Superior temporal gyrus (tissue), 1 donor: ENCODE data around the gene CYP27A1.
"Not testable (repeated sequence)": the region's sequence is repeated elsewhere in the genome, so short reads cannot be mapped to it uniquely, and the experiment has no call there.

Experiments used
- DNase-seq: peaks from one replicate; pipeline ENCODE4 v3.0.0-alpha.2; 2016; ENCODE audit errors: extremely low spot score

The CYP27A1 gene

GRCh38 chr2:218781691-218782527 lies at the start of gene CYP27A1:
CYP27A1 (plus strand) TSS chr2:218782147; CDS start chr2:218782183, 36 bp downstream.
- DNase-seq, result peak; percentile 68

GRCh38 chr2:218732761-218733158 lies 49.2 kb upstream of the CYP27A1 start:
- DNase-seq, result no peak

- no peak for DNase-seq
Measured at GRCh38 chr2:218733171-218734021, 48.6 kb upstream of the CYP27A1 start.

- no peak for DNase-seq
Measured at GRCh38 chr2:218734190-218734975, 47.6 kb upstream of the CYP27A1 start.

GRCh38 chr2:218736531-218736930 lies 45.4 kb upstream of the CYP27A1 start:
- no peak for DNase-seq

- no peak for DNase-seq
Measured at GRCh38 chr2:218743068-218743467, 38.9 kb upstream of the CYP27A1 start.

- DNase-seq, result no peak
Measured at GRCh38 chr2:218744615-218745014, 37.3 kb upstream of the CYP27A1 start.

- peak; percentile 56 for DNase-seq
Measured at GRCh38 chr2:218745160-218745558, 36.8 kb upstream of the CYP27A1 start.

GRCh38 chr2:218745559-218746469 lies 36.1 kb upstream of the CYP27A1 start:
- peak; percentile 98 for DNase-seq

- peak; percentile 58 for DNase-seq
Measured at GRCh38 chr2:218746470-218746795, 35.5 kb upstream of the CYP27A1 start.

GRCh38 chr2:218746960-218747359 lies 35.0 kb upstream of the CYP27A1 start:
- no peak for DNase-seq

- DNase-seq, result no peak
Measured at GRCh38 chr2:218748741-218749441, 33.1 kb upstream of the CYP27A1 start.

GRCh38 chr2:218754201-218754600 lies 27.7 kb upstream of the CYP27A1 start:
- DNase-seq, result no peak

- no peak for DNase-seq
Measured at GRCh38 chr2:218754781-218755180, 27.2 kb upstream of the CYP27A1 start.

- DNase-seq, result no peak
Measured at GRCh38 chr2:218755198-218755566, 26.8 kb upstream of the CYP27A1 start.

- DNase-seq, result no peak
Measured at GRCh38 chr2:218755567-218756404, 26.2 kb upstream of the CYP27A1 start.

GRCh38 chr2:218756599-218757377 lies 25.2 kb upstream of the CYP27A1 start:
- no peak for DNase-seq

GRCh38 chr2:218761795-218762194 lies 20.2 kb upstream of the CYP27A1 start:
- DNase-seq, result no peak

GRCh38 chr2:218772759-218773158 lies 9.2 kb upstream of the CYP27A1 start:
- DNase-seq, result not testable (repeated sequence)
